GM19467 (cell line): ENCODE measurements around the gene ZNF516.

Experiments
- ATAC-seq: cut with Tn5 transposase; IDR thresholded peaks from one replicate; pipeline ENCODE4 v1.9.1; 2021; ENCODE audit warnings: mild to moderate bottlenecking, moderate library complexity; ENCODE audit not compliant: unreplicated experiment

The ZNF516 gene

DNA sequence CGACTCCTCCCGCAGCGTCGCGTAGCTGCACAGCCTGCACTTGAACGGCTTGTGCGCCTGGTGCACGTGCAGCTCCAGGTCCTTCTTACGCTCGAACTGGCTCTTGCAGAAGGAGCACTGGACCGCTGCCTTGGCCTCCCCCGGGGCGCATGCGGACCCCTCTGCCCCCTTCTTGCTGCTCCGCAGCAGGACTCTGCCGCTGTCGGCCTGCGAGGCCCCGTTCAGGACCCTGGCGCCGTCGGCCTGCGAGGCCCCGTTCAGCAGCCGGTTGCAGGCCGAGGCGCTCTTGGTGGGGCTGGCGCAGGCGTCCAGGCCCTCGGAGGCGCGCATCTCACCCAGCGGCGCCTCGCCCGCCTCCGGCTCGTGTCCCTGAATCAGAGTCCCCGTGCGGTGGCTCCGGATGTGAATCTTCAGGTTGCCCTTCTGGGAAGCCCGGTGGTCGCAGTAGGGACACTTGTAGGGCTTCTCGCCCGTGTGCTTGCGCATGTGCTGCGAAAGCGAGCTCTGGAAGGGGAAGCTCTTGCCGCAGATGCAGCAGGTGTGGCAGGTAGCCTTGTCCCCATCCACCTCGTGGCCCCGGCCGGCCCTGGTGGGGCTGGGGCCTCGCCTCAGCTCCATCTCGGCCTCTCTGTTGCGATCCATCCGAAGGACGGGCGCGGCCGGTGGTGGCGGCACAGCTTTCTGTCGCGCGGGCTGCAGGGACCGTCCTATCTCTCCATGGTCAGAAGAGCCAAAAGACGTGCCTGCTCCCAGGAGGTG, 52.5 kb downstream of the ZNF516 start:
- no peak for ATAC-seq

GRCh38 chr18:76441668-76442412, 53.2 kb downstream of the ZNF516 start:
- ATAC-seq: no peak

GRCh38 chr18:76441002-76441667, 53.9 kb downstream of the ZNF516 start:
- ATAC-seq: no peak

- ATAC-seq: no peak
Observed at GRCh38 chr18:76437910-76438309, 57.1 kb downstream of the ZNF516 start.

- ATAC-seq: no peak
Observed at GRCh38 chr18:76437011-76437410, 58.0 kb downstream of the ZNF516 start.

- ATAC-seq: no peak
Observed at GRCh38 chr18:76436342-76436741, 58.7 kb downstream of the ZNF516 start.

GRCh38 chr18:76435316-76435989, 59.6 kb downstream of the ZNF516 start:
- no peak for ATAC-seq

- no peak for ATAC-seq
Observed at GRCh38 chr18:76434452-76434851, 60.6 kb downstream of the ZNF516 start.

DNA sequence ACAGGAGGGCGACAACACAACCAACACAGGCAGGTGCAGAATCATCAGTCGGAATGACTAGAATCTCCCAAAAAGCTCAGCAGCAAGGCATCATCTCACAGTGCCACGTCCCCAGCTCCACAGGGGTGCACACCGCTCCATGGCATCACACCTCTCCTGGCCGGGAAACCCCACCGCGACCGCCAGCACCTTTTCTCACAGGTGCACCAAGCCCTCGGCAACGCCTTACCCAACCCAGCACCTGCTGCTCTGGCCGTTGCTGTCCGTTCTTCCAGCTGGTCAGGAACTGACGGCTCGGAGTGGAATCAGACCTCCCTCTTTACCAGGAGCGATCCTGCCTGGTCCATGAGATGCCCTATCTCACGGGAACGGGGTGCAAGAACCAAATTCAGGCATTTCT, 61.3 kb downstream of the ZNF516 start:
- no peak for ATAC-seq

DNA sequence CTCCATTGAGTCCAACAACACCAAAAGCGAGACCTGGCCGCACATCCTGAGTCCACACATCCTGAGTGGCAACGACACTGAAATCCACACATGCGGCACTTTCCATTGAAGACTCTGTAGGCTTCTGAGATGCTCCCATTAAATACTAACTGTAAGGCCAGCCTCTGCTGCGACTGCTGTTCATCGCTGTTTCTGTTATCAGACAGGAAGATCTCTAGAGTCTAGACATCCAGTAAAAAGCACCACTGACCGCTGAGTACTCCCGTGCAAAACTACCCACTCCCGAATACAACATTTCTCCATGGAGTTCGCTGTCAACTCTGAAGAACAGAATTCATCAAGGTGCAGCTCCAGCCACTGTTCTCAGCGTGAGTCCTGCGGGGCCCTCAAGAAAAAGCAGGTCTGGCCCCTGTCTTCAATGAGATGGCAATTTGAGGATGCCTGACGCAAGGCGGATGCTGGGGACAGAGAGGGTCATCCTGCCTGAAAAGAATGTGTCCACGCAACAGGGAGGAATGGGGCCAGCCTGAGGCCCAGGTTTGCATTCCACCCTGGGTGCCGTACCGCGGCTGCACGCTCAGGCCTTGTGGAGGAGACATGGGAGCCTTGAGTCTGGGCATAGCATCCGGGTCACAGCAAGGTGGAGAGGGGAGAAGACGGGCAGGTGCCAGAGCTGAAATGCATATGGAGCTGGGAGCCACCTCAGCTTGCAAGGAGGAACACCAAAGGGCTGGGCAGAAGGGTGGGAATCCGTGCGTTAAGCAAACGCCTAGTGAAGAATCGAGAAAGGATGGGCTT, 61.9 kb downstream of the ZNF516 start:
- ATAC-seq: no peak

- no peak for ATAC-seq
Observed at GRCh38 chr18:76432274-76432755, 62.7 kb downstream of the ZNF516 start.

- no peak for ATAC-seq
Observed at GRCh38 chr18:76431437-76432273, 63.4 kb downstream of the ZNF516 start.

- no peak for ATAC-seq
Observed at GRCh38 chr18:76430636-76431035, 64.4 kb downstream of the ZNF516 start.

- ATAC-seq: no peak
Observed at GRCh38 chr18:76429262-76430126, 65.5 kb downstream of the ZNF516 start.

DNA sequence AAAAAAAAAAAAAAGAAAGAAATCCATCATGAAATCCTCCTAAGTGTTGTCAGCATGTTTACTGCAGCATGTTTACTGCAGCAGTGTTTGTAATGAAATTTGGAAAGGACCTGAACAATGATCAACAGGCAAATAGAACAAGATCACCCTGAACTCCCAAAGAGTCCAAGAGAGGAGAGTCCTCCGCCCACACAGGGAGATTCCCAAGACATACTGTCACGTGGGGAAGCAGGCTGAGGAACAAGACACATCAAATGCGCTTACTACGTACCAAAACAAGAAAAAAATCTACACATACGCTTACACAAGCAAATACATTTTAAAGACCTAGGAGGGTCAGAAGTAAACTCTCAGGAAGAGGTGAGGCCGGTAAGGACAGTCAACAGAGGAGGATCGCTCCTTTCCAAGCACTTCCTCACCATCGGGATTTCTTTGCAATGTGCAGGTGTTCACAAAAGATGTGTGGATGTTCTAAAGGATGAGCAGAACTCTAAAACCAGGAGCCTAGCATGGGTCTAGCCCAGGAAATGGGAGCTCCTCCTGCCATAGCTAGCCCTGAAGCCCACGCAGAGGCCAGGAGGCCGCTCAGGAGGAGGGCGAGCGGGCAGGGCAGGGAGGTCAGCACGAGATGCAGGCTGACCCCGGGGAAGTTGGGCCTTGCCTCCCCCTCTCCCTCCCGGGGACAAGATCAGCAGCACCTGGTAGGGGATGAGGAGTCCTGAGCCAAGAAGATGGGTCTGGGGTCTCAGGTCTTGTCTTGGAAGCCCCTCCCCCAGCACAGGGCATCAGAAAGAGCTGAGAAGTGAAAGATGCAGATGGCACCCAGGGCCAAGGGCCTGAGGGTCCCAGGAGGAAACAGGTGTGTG, 66.4 kb downstream of the ZNF516 start:
- ATAC-seq: no peak

- ATAC-seq: no peak
Observed at GRCh38 chr18:76426737-76427305, 68.2 kb downstream of the ZNF516 start.
